Measurements from ENCODE around the gene THRA. TPM values are rescaled to one million over a fixed set of nuclear protein-coding genes. Genes with fewer than 3 reads are reported as not detected.

The THRA gene
- total and polyA plus RNA-seq, 2 donors (not counting 3 experiments of a cell fraction or from before 2014, with no cell fraction given): 17.4 to 29.6 TPM

GRCh38 chr17:40098846-40099618 is 36.3 kb downstream of the THRA start:
- TF ChIP-seq POLR2A (IDR thresholded peaks at IDR 0.05; ENCODE audit: low read depth, low read length): peak; percentile 53
- TF ChIP-seq MAX (IDR thresholded peaks at IDR 0.05; ENCODE audit: insufficient read depth, insufficient read length): peak; percentile 85
- no peak for TF ChIP-seq MYC (IDR thresholded peaks at IDR 0.05; ENCODE audit: low read depth, low read length)
- peak; percentile 63 for TF ChIP-seq FOS (IDR thresholded peaks at IDR 0.05; ENCODE audit: borderline replicate concordance, insufficient read depth, low read length)
- no peak for TF ChIP-seq JUN (IDR thresholded peaks at IDR 0.05; ENCODE audit: borderline replicate concordance, insufficient read depth, insufficient read length, low read depth)
- no peak for TF ChIP-seq GATA2 (IDR thresholded peaks at IDR 0.05; ENCODE audit: insufficient read depth, insufficient read length, low read depth, low read length)
- TF ChIP-seq CTCF (IDR thresholded peaks at IDR 0.05; ENCODE audit: extremely low read depth in 1 of 2, insufficient read depth in 1 of 2, low read depth in 1 of 2, low read length in 2 of 2): no peak
- TF ChIP-seq POLR2AphosphoS5 (IDR thresholded peaks at IDR 0.05; ENCODE audit: insufficient read depth, low read depth, low read length): peak; percentile 86
- TF ChIP-seq EZH2 (IDR thresholded peaks at IDR 0.05; ENCODE audit: borderline replicate concordance, low read depth, low read length, severe bottlenecking): no peak
- POLR2A ChIA-PET: interaction anchor here (0.8 to 3.7 kb wide), 5 partner anchors 13 to 93 kb away, joined by 3 to 56 read pairs (median 4); partner anchors contain the start of gene CASC3
- peak; percentile 88 for FAIRE-seq

More at GRCh38 chr17:40098846-40099618, 36.3 kb downstream of the THRA start:
- Histone ChIP-seq H3K4me2 (ENCODE audit: insufficient read depth, low read length) (peak overlapping the region; percentile 68), H3K9me3 (replicated peaks; ENCODE audit: control insufficient read depth, insufficient read depth, low read length) (no peaks in the 10 kb centered on the region), H4K20me1 (replicated peaks; ENCODE audit: control insufficient read depth, extremely low read depth, insufficient read depth, low read length) (no peaks in the 10 kb centered on the region), H3K9ac (replicated peaks; ENCODE audit: extremely low read depth, insufficient read depth, low read length) (peak overlapping the region; percentile 75), H3K27me3 (ENCODE audit: control insufficient read depth in 2 of 2, insufficient read depth in 2 of 2, low read length in 2 of 2) (no peaks in the 10 kb centered on the region), H3K79me2 (ENCODE audit: control insufficient read depth, insufficient read depth, low read length) (no peaks in the 10 kb centered on the region), H3K4me1 (ENCODE audit: control insufficient read depth, extremely low read depth, insufficient read depth, low read length) (peaks cover 39% of the 10 kb centered on the region), H3K27ac (ENCODE audit: insufficient read depth, low read depth, low read length) (peak overlapping the region; percentile 77), H3K9me1 (replicated peaks; ENCODE audit: control insufficient read depth, extremely low read depth, insufficient read depth, low read length) (no peaks in the 10 kb centered on the region), H3K4me3 (replicated peaks in 1 of 3; ENCODE audit: insufficient read depth in 1 of 3, low read depth in 1 of 3, low read length in 3 of 3) (peak overlapping the region; percentile 26 to 60 (median 48)), H2AFZ (ENCODE audit: low read depth, low read length) (peak overlapping the region; percentile 19), H3K36me3 (ENCODE audit: control insufficient read depth in 2 of 2, extremely low read depth in 1 of 2, insufficient read depth in 2 of 2, low read length in 2 of 2) (peaks cover 0 to 18% of the 10 kb centered on the region in 2 experiments)
- DNase-seq (ENCODE audit: low read depth, low spot score): peak; percentile 97
- dilution Hi-C loops (cut with MboI; ENCODE audit: extremely low pct_ligation_motif_present, low sequenced_read_pairs): no loop called here
- intact Hi-C loops (cut with micrococcal nuclease): no loop called here
- CTCF ChIA-PET: interaction anchor here (0.9 to 5.0 kb wide), 13 partner anchors 13 to 78 kb away, joined by 3 to 138 read pairs (median 4); partner anchors contain the start of genes MED24 and THRA
- no TSS peak for BruUV-seq (replicated peaks)

All from endothelial cell of umbilical vein (primary cell).